PC-3 (cell line): ENCODE measurements around the gene ZFPM1. TPM values are rescaled to one million over a fixed set of nuclear protein-coding genes. Genes with fewer than 3 reads are reported as not detected.
"Not testable (repeated sequence)": the region's sequence is repeated elsewhere in the genome, so short reads cannot be mapped to it uniquely, and the experiment has no call there.

Experiments
- ATAC-seq: fragments of 200-7000 bp; cut with Tn5 transposase; 2 replicates; pipeline ENCODE4 v1.9.1; 2020; ENCODE audit warnings: mild to moderate bottlenecking, moderate library complexity
- BruUV-seq: library from RNA; stranded (reverse); fragments of 400-500 nt; replicated peaks from 2 replicates; lab custom pipeline; 2021; lab: Mats Ljungman, UMichigan
- CTCF ChIA-PET: fragments of 300-600 bp; sonication (Branson Sonifier 250); formaldehyde crosslinking; loops from one replicate; lab custom pipeline; 2022; ENCODE audit warnings: antibody characterized with exemption; lab: Charles Lee
- POLR2A ChIA-PET: fragments of 300-600 bp; sonication (Branson Sonifier 250); formaldehyde crosslinking; loops from one replicate; lab custom pipeline; 2022; ENCODE audit warnings: antibody characterized with exemption; ENCODE audit not compliant: unreplicated experiment; lab: Charles Lee
- DNase-seq: peaks from one replicate; pipeline ENCODE4 v3.0.0-alpha.2; 2015
- H2AFZ ChIP-seq: fragments of 300-600 bp; sonication (generic); 2 replicates; pipeline ENCODE4 v1.6.0; 2016; ENCODE audit warnings: antibody characterized with exemption, low read length
- H3F3A ChIP-seq: fragments of 300-600 bp; sonication (generic); one replicate; pipeline ENCODE4 v1.6.0; 2017; ENCODE audit warnings: antibody characterized with exemption, low read length, control low read depth, mild to moderate bottlenecking; ENCODE audit not compliant: unreplicated experiment
- H3K27ac ChIP-seq: fragments of 300-600 bp; sonication (generic); 2 replicates; pipeline ENCODE4 v1.5.1; 2016; ENCODE audit warnings: mild to moderate bottlenecking, low read length
- H3K27me3 ChIP-seq: fragments of 300-600 bp; sonication (generic); 2 replicates; pipeline ENCODE4 v1.6.1; 2016; ENCODE audit warnings: low read length, mixed read lengths
- H3K36me3 ChIP-seq: fragments of 300-600 bp; sonication (generic); 2 replicates; pipeline ENCODE4 v1.6.1; 2016; ENCODE audit warnings: low read depth, mixed run types, low read length, mixed read lengths
- H3K4me1 ChIP-seq: fragments of 300-600 bp; sonication (generic); 2 replicates; pipeline ENCODE4 v1.5.1; 2016; ENCODE audit warnings: low read length; ENCODE audit not compliant: insufficient read depth
- H3K4me2 ChIP-seq: fragments of 300-600 bp; sonication (generic); 2 replicates; pipeline ENCODE4 v1.6.0; 2016; ENCODE audit warnings: low read length
- H3K4me3 ChIP-seq: fragments of 300-600 bp; sonication (generic); 2 replicates; pipeline ENCODE4 v1.5.1; 2016; ENCODE audit warnings: mild to moderate bottlenecking, low read length, mixed read lengths
- H3K79me2 ChIP-seq: fragments of 300-600 bp; sonication (generic); 2 replicates; pipeline ENCODE4 v1.6.1; 2017; ENCODE audit warnings: low read length, mixed read lengths
- H3K9ac ChIP-seq: fragments of 300-600 bp; sonication (generic); 2 replicates; pipeline ENCODE4 v1.6.0; 2016; ENCODE audit warnings: mild to moderate bottlenecking, low read length
- H3K9me2 ChIP-seq: fragments of 300-600 bp; sonication (generic); replicated peaks from 2 replicates; pipeline ENCODE4 v1.6.1; 2016; ENCODE audit warnings: mixed run types, low read length, mixed read lengths
- H3K9me3 ChIP-seq: fragments of 300-600 bp; sonication (generic); 2 replicates; pipeline ENCODE4 v1.6.1; 2016; ENCODE audit warnings: low read length, mixed read lengths
- H4K20me1 ChIP-seq: fragments of 300-600 bp; sonication (generic); 2 replicates; pipeline ENCODE4 v1.6.1; 2016; ENCODE audit warnings: low read length, mixed read lengths
- EZH2 ChIP-seq: fragments of 300-600 bp; sonication (generic); IDR thresholded peaks from one replicate; pipeline ENCODE4 v1.6.1; 2017; ENCODE audit warnings: antibody characterized with exemption, mild to moderate bottlenecking, low read length; ENCODE audit not compliant: unreplicated experiment
- EZH2phosphoT487 ChIP-seq: fragments of 300-600 bp; sonication (generic); IDR thresholded peaks from 2 replicates; pipeline ENCODE4 v1.6.1; 2018; ENCODE audit warnings: mild to moderate bottlenecking, antibody characterized with exemption, low read length, borderline replicate concordance
- intact Hi-C: fragments of 100-400 bp; cut with micrococcal nuclease; formaldehyde crosslinking; loops from 2 replicates; pipeline ENCODE4 v1.9.0; 2023
- total RNA-seq: library from RNA; depleted of rRNA; stranded (reverse); fragments of >200 nt; gene quantifications from 2 replicates; pipeline ENCODE4 v1.2.3, GENCODE V29; 2014
- TF ChIP-seq, protein P1 (sequence below): fragments of 300-600 bp; sonication (generic); conservative IDR thresholded peaks from 2 replicates; pipeline ENCODE4 v1.5.1; 2017; ENCODE audit warnings: antibody characterized with exemption, low read depth, mild to moderate bottlenecking, low read length

Gene ZFPM1
- total RNA-seq, 1 experiment from 2014 or later: 4.6 TPM

GRCh38 chr16:88408561-88409142 is 44.4 kb upstream of the ZFPM1 start:
- H3K79me2 ChIP-seq: no peaks in the 10 kb centered on the region
- H2AFZ ChIP-seq: no peak overlapping the region
- no TSS peak for BruUV-seq
- H3K4me2 ChIP-seq: no peak overlapping the region
- H3K36me3 ChIP-seq: no peaks in the 10 kb centered on the region
- TF ChIP-seq EZH2phosphoT487 (no peak), EZH2 (no peak)
- TF ChIP-seq, protein P1, sequence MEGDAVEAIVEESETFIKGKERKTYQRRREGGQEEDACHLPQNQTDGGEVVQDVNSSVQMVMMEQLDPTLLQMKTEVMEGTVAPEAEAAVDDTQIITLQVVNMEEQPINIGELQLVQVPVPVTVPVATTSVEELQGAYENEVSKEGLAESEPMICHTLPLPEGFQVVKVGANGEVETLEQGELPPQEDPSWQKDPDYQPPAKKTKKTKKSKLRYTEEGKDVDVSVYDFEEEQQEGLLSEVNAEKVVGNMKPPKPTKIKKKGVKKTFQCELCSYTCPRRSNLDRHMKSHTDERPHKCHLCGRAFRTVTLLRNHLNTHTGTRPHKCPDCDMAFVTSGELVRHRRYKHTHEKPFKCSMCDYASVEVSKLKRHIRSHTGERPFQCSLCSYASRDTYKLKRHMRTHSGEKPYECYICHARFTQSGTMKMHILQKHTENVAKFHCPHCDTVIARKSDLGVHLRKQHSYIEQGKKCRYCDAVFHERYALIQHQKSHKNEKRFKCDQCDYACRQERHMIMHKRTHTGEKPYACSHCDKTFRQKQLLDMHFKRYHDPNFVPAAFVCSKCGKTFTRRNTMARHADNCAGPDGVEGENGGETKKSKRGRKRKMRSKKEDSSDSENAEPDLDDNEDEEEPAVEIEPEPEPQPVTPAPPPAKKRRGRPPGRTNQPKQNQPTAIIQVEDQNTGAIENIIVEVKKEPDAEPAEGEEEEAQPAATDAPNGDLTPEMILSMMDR: no peak
- H4K20me1 ChIP-seq: no peaks in the 10 kb centered on the region
- CTCF ChIA-PET: no interaction called here
- no peaks in the 10 kb centered on the region for H3K4me1 ChIP-seq
- H3K9me3 ChIP-seq: no peaks in the 10 kb centered on the region
- H3K9me2 ChIP-seq: no peaks in the 10 kb centered on the region
- no peak for DNase-seq
- no peaks in the 10 kb centered on the region for H3F3A ChIP-seq
- no peaks in the 10 kb centered on the region for H3K27me3 ChIP-seq
- ATAC-seq: no peak
- no peak overlapping the region for H3K4me3 ChIP-seq
- POLR2A ChIA-PET: no interaction called here
- intact Hi-C loops: no loop called here
- H3K27ac ChIP-seq: no peak overlapping the region
- no peak overlapping the region for H3K9ac ChIP-seq

DNA sequence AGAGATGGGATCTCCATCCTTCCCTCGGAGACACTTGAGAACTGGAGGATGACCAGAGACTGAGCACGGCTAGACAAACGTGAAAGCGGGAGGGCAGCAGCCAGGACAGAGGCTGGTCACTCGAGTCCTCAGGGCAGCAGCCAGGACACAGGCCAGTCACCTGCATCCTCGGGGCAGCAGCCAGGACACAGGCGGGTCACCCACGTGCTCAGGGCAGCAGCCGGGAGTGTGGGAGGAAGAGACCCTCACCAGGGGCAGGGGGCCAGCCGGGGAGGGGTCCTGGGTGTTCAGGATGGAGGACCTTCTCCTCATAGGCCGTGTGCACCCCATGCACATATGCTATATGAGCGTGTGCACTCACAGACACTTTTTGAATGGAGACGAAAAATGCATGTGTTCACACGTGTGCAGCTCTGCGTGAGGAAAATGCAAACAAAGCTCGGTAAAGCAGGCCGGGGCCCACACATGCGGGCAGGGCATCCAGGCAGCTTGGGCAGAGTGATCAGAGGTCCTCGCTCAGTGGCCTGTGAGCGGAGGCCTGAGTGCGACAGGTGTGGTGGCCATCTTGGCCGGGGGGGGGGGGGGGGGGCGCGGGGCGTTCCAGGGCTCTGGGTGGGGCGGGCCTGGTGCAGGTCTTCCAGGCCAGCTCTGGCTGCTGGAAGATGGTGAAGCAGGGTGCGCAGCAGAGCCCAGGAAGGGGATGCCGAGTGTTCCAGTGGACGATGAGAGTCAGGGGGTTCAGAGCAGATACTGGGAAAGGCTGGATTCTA is 43.6 kb upstream of the ZFPM1 start:
- Histone ChIP-seq H3K4me2 (no peak overlapping the region), H3K27me3 (no peaks in the 10 kb centered on the region), H2AFZ (no peak overlapping the region), H4K20me1 (no peaks in the 10 kb centered on the region), H3K4me3 (no peak overlapping the region), H3K36me3 (no peaks in the 10 kb centered on the region), H3K4me1 (no peaks in the 10 kb centered on the region), H3F3A (no peaks in the 10 kb centered on the region), H3K27ac (no peak overlapping the region), H3K79me2 (no peaks in the 10 kb centered on the region), H3K9ac (no peak overlapping the region), H3K9me3 (no peaks in the 10 kb centered on the region), H3K9me2 (no peaks in the 10 kb centered on the region)
- ChIA-PET CTCF (no interaction called here), POLR2A (no interaction called here)
- DNase-seq (no peak), ATAC-seq (no peak)
- BruUV-seq: no TSS peak
- TF ChIP-seq, protein P1: no peak
- TF ChIP-seq EZH2 (no peak), EZH2phosphoT487 (no peak)
- intact Hi-C loops: no loop called here

DNA sequence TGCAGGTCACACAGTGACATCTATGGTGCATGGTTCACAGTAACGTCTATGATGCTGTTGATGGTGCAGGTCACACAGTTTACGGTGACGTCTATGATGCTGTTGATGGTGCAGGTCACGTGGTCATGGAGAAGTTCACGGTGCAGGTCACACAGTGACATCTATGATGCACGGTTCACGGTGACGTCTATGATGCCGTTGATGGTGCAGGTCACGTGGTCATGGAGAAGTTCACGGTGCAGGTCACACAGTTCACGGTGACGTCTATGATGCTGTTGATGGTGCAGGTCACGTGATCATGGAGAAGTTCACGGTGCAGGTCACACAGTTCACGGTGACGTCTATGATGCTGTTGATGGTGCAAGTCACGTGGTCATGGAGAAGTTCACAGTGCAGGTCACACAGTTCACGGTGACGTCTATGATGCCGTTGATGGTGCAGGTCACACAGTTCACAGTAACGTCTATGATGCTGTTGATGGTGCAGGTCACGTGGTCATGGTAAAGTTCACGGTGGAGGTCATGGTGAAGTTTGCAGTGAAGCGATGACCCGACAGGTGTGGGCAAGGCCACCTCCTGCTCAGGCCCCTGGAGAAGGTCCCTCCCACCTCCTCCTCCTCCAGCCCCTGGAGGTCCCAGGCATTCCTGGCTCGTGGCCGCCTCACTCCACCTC is 42.6 kb upstream of the ZFPM1 start:
- H3F3A ChIP-seq, H3K9me3 ChIP-seq, BruUV-seq, H3K4me3 ChIP-seq, ATAC-seq, H3K9me2 ChIP-seq, H3K79me2 ChIP-seq, H3K4me2 ChIP-seq, H2AFZ ChIP-seq, DNase-seq, H3K9ac ChIP-seq, intact Hi-C loops, H3K36me3 ChIP-seq, CTCF ChIA-PET, H3K27me3 ChIP-seq, H3K4me1 ChIP-seq, H4K20me1 ChIP-seq, POLR2A ChIA-PET, H3K27ac ChIP-seq: not testable (repeated sequence)
